ENCODE results near the gene WNT9A. TPM values are rescaled to one million over a fixed set of nuclear protein-coding genes. Genes with fewer than 3 reads are reported as not detected.
"Not testable (repeated sequence)": the region's sequence is repeated elsewhere in the genome, so short reads cannot be mapped to it uniquely, and the experiment has no call there.

Gene WNT9A
- total RNA-seq, 1 donor from 2014 or later, result 10.3 TPM

- H3K4me3 ChIP-seq (ENCODE audit: low read depth, low read length), result no peak overlapping the region
- no peak for TF ChIP-seq CTCF (IDR thresholded peaks at IDR 0.05; ENCODE audit: insufficient read depth, low read length, poor library complexity, severe bottlenecking)
Measured at GRCh38 chr1:227912866-227913265, 34.9 kb downstream of the WNT9A start.

GRCh38 chr1:227911376-227911775, 36.4 kb downstream of the WNT9A start:
- H3K36me3 ChIP-seq (ENCODE audit: control insufficient read depth, insufficient read depth, low read length), result no peaks in the 10 kb centered on the region
- no peak for TF ChIP-seq CTCF (IDR thresholded peaks at IDR 0.05; ENCODE audit: insufficient read depth, low read length, poor library complexity, severe bottlenecking)
- no peak overlapping the region for H3K4me3 ChIP-seq (ENCODE audit: low read depth, low read length)
- peaks cover 9% of the 10 kb centered on the region for H3K27me3 ChIP-seq (ENCODE audit: control insufficient read depth, insufficient read depth, low read length)
- no peak for DNase-seq (ENCODE audit: low read depth)

More at GRCh38 chr1:227912866-227913265, 34.9 kb downstream of the WNT9A start:
- peaks cover 9% of the 10 kb centered on the region for H3K27me3 ChIP-seq (ENCODE audit: control insufficient read depth, insufficient read depth, low read length)
- H3K36me3 ChIP-seq (ENCODE audit: control insufficient read depth, insufficient read depth, low read length), result no peaks in the 10 kb centered on the region
- no peak for DNase-seq (ENCODE audit: low read depth)

GRCh38 chr1:227910511-227911153, 37.1 kb downstream of the WNT9A start:
- DNase-seq (ENCODE audit: low read depth), result no peak
- H3K36me3 ChIP-seq (ENCODE audit: control insufficient read depth, insufficient read depth, low read length), result no peaks in the 10 kb centered on the region
- peaks cover 9% of the 10 kb centered on the region for H3K27me3 ChIP-seq (ENCODE audit: control insufficient read depth, insufficient read depth, low read length)
- no peak overlapping the region for H3K4me3 ChIP-seq (ENCODE audit: low read depth, low read length)
- no peak for TF ChIP-seq CTCF (IDR thresholded peaks at IDR 0.05; ENCODE audit: insufficient read depth, low read length, poor library complexity, severe bottlenecking)

GRCh38 chr1:227909923-227910328, 37.8 kb downstream of the WNT9A start:
- DNase-seq (ENCODE audit: low read depth); H3K4me3 ChIP-seq (ENCODE audit: low read depth, low read length): not testable (repeated sequence)

GRCh38 chr1:227909188-227909587, 38.5 kb downstream of the WNT9A start:
- Histone ChIP-seq H3K27me3 (ENCODE audit: control insufficient read depth, insufficient read depth, low read length) (peaks cover 9% of the 10 kb centered on the region), H3K4me3 (ENCODE audit: low read depth, low read length) (no peak overlapping the region), H3K36me3 (ENCODE audit: control insufficient read depth, insufficient read depth, low read length) (no peaks in the 10 kb centered on the region)
- no peak for DNase-seq (ENCODE audit: low read depth)
- TF ChIP-seq CTCF (IDR thresholded peaks at IDR 0.05; ENCODE audit: insufficient read depth, low read length, poor library complexity, severe bottlenecking), result no peak

More at GRCh38 chr1:227909923-227910328, 37.8 kb downstream of the WNT9A start:
- H3K27me3 ChIP-seq (ENCODE audit: control insufficient read depth, insufficient read depth, low read length); H3K36me3 ChIP-seq (ENCODE audit: control insufficient read depth, insufficient read depth, low read length): not testable (repeated sequence)

GRCh38 chr1:227908359-227908758, 39.4 kb downstream of the WNT9A start:
- H3K27me3 ChIP-seq (ENCODE audit: control insufficient read depth, insufficient read depth, low read length), result peaks cover 5% of the 10 kb centered on the region
- H3K36me3 ChIP-seq (ENCODE audit: control insufficient read depth, insufficient read depth, low read length), result no peaks in the 10 kb centered on the region
- no peak for TF ChIP-seq CTCF (IDR thresholded peaks at IDR 0.05; ENCODE audit: insufficient read depth, low read length, poor library complexity, severe bottlenecking)
- no peak overlapping the region for H3K4me3 ChIP-seq (ENCODE audit: low read depth, low read length)
- no peak for DNase-seq (ENCODE audit: low read depth)

All from kidney epithelial cell (primary cell).